Kidney (tissue), 14 donors: ENCODE results near the gene RGS1. TPM values are rescaled to one million over a fixed set of nuclear protein-coding genes. Genes with fewer than 3 reads are reported as not detected.

Experiments used
- DNase-seq, 5 donors: peaks; one replicate each; pipeline ENCODE4 v3.0.0-alpha.2; 2013 to 2020
- FAIRE-seq: peaks from 2 replicates; lab custom pipeline; 2012; peaks lifted over from hg19 to GRCh38; lab: Jason Lieb, UNC
- H3K27ac ChIP-seq, 2 donors: one replicate each; pipeline ENCODE4 v1.7.0; 2013; ENCODE audit warnings: low read depth in 2 of 2, low read length in 2 of 2, inconsistent platforms in 1 of 2
- H3K27me3 ChIP-seq: one replicate; pipeline ENCODE4 v1.7.1; 2013; ENCODE audit warnings: low read length, inconsistent platforms; ENCODE audit not compliant: control insufficient read depth, insufficient read depth
- H3K36me3 ChIP-seq, 3 donors: one replicate each; pipeline versions ENCODE4 v1.7.0 to v1.7.1; 2013; ENCODE audit warnings: low read length in 3 of 3, control low read depth in 1 of 3, inconsistent platforms in 1 of 3; ENCODE audit not compliant: insufficient read depth in 3 of 3, control insufficient read depth in 2 of 3
- H3K4me1 ChIP-seq, 3 donors: one replicate each; pipeline versions ENCODE4 v1.7.0 to v1.7.1; 2013; ENCODE audit warnings: low read length in 3 of 3, inconsistent platforms in 1 of 3, low read depth in 1 of 3; ENCODE audit not compliant: control insufficient read depth in 2 of 3, insufficient read depth in 2 of 3
- H3K4me3 ChIP-seq, 3 donors: one replicate each; pipeline versions ENCODE4 v1.7.0 to v1.8.1; 2013; ENCODE audit warnings: low read length in 3 of 3, control low read depth in 1 of 3, inconsistent platforms in 1 of 3
- H3K9ac ChIP-seq, 3 donors: one replicate each; pipeline versions ENCODE4 v1.7.0 to v1.7.1; 2013; ENCODE audit warnings: low read length in 3 of 3, control low read depth in 1 of 3, inconsistent platforms in 1 of 3
- H3K9me3 ChIP-seq, 3 donors: one replicate each; pipeline versions ENCODE4 v1.7.0 to v1.7.1; 2013; ENCODE audit warnings: low read length in 3 of 3, control low read depth in 1 of 3, inconsistent platforms in 1 of 3; ENCODE audit not compliant: control insufficient read depth in 2 of 3, insufficient read depth in 1 of 3
- CTCF ChIP-seq: IDR thresholded peaks from 3 replicates; pipeline ENCODE4 v1.5.1; 2012; ENCODE audit warnings: mild to moderate bottlenecking, moderate library complexity, borderline replicate concordance; ENCODE audit not compliant: insufficient read depth; ENCODE audit errors: extremely low read depth
- intact Hi-C: fragments of 100-400 bp; cut with DNase I; formaldehyde crosslinking; loops from one replicate; pipeline ENCODE4 v1.11.1; 2022
- polyA plus RNA-seq: library from polyadenylated mRNA; stranded (reverse); fragments of 350-450 nt; fragmentation: Illumina TruSeq; extraction: RNeasy Lipid Tissue Mini Kit (QIAGEN cat#74804); gene quantifications from one replicate; pipeline ENCODE4 v1.2.3, GENCODE V29; 2014; ENCODE audit warnings: low read depth, low replicate concordance; ENCODE audit not compliant: insufficient read depth
- total RNA-seq: library from RNA; stranded (reverse); fragmentation: NEBNext Ultra II Directional; extraction: Animal tissue kit (Norgen Biotek cat#: 25700); gene quantifications from one replicate; pipeline ENCODE4 v1.2.1, GENCODE V29; 2021
- donor health status: control.
- donor health status: control.
- donor health status: control.
- donor health status: control.
- donor health status: control.
- donor health status: DM: yes; HTN: yes; CAD: no.
- donor health status: Normal renal cell carcinoma (clear cell type).

Gene RGS1
- total and polyA plus RNA-seq, 2 donors from 2014 or later = 5.0 to 50.2 TPM

- DNase-seq (peak in 3 of 5 donors; percentile 19 to 61 (median 38)), FAIRE-seq (no peak)
- Histone ChIP-seq H3K27me3 (no peaks in the 10 kb centered on the region), H3K4me1 (no peaks in the 10 kb centered on the region), H3K9ac (no peak overlapping the region), H3K36me3 (no peaks in the 10 kb centered on the region), H3K9me3 (no peaks in the 10 kb centered on the region), H3K27ac (no peak overlapping the region), H3K4me3 (no peak overlapping the region)
- TF ChIP-seq CTCF = no peak
- intact Hi-C loops = no loop called here
Observed at GRCh38 chr1:192595299-192595698, 19.7 kb downstream of the RGS1 start.

GRCh38 chr1:192598589-192598988 lies 23.0 kb downstream of the RGS1 start:
- Histone ChIP-seq H3K9me3 (no peaks in the 10 kb centered on the region), H3K27ac (no peak overlapping the region), H3K4me3 (no peak overlapping the region), H3K27me3 (no peaks in the 10 kb centered on the region), H3K36me3 (no peaks in the 10 kb centered on the region), H3K4me1 (no peaks in the 10 kb centered on the region), H3K9ac (no peak overlapping the region)
- intact Hi-C loops = no loop called here
- DNase-seq (no peak), FAIRE-seq (no peak)
- TF ChIP-seq CTCF = no peak

GRCh38 chr1:192600275-192600674 lies 24.7 kb downstream of the RGS1 start:
- FAIRE-seq (no peak), DNase-seq (no peak)
- Histone ChIP-seq H3K4me1 (no peaks in the 10 kb centered on the region), H3K36me3 (no peaks in the 10 kb centered on the region), H3K27me3 (no peaks in the 10 kb centered on the region), H3K4me3 (no peak overlapping the region), H3K27ac (no peak overlapping the region), H3K9me3 (no peaks in the 10 kb centered on the region), H3K9ac (no peak overlapping the region)
- intact Hi-C loops = loop anchor here (10.0 kb wide), 1 partner anchor 125 kb away; no protein-coding TSS in a partner anchor
- TF ChIP-seq CTCF = no peak

GRCh38 chr1:192601143-192601542 lies 25.6 kb downstream of the RGS1 start:
- intact Hi-C loops = loop anchor here (10.0 kb wide), 1 partner anchor 126 kb away; no protein-coding TSS in a partner anchor
- no peak overlapping the region for H3K27ac ChIP-seq
- no peak for TF ChIP-seq CTCF
- no peak overlapping the region for H3K4me3 ChIP-seq
- FAIRE-seq = no peak
- no peak for DNase-seq
- no peaks in the 10 kb centered on the region for H3K27me3 ChIP-seq
- H3K36me3 ChIP-seq = no peaks in the 10 kb centered on the region
- H3K9me3 ChIP-seq = no peaks in the 10 kb centered on the region
- H3K4me1 ChIP-seq = no peaks in the 10 kb centered on the region
- no peak overlapping the region for H3K9ac ChIP-seq
